Measurements from ENCODE around the gene ORM2.

GRCh38 chr9:114303571-114303970, 26.1 kb upstream of the ORM2 start:
- TF ChIP-seq CCDC6 (CRISPR knock-in tag; IDR thresholded peaks at IDR 0.05) (no peak), EZH2 (conservative IDR thresholded peaks at IDR 0.05; ENCODE audit: low read depth, low read length) (no peak), TEF (CRISPR knock-in tag; IDR thresholded peaks at IDR 0.05) (no peak), NR1H2 (CRISPR knock-in tag; IDR thresholded peaks at IDR 0.05; ENCODE audit: borderline replicate concordance, low read depth) (no peak), SMAD1 (CRISPR knock-in tag; IDR thresholded peaks at IDR 0.05; ENCODE audit: borderline replicate concordance, low read depth) (no peak), ZNF609 (CRISPR knock-in tag; IDR thresholded peaks at IDR 0.05; ENCODE audit: borderline replicate concordance) (no peak), CTCF (CRISPR knock-in tag; IDR thresholded peaks at IDR 0.05) (no peak)

Data from HepG2 (cell line).